Measurements from ENCODE around the gene CCNG2.

- no peak for TF ChIP-seq POLR2AphosphoS5 (IDR thresholded peaks at IDR 0.05; ENCODE audit: low read depth, low read length)
- no peak for TF ChIP-seq POLR2A (IDR thresholded peaks at IDR 0.05; ENCODE audit: low read depth, low read length)
These were observed 17.4 kb downstream of the CCNG2 start for GRCh38 chr4:77174426-77174825.

Measured in GM12891 (cell line).